Lower leg skin (tissue), 4 donors: ENCODE results near the gene ITPA. TPM values are rescaled to one million over a fixed set of nuclear protein-coding genes. Genes with fewer than 3 reads are reported as not detected.
A peak's percentile ranks its signal among the peaks of the same experiment; 100 is the strongest.

Experiments used
- DNase-seq, 2 donors: peaks; one replicate each; pipeline ENCODE4 v3.0.0-alpha.2; 2019; ENCODE audit warnings: low spot score in 2 of 2
- H3K4me3 ChIP-seq: fragments of 200-600 bp; sonication (generic); 2 replicates; pipeline ENCODE4 v1.5.1; 2017; ENCODE audit warnings: mild to moderate bottlenecking, low read depth; ENCODE audit not compliant: poor library complexity, severe bottlenecking
- POLR2A ChIP-seq, 2 donors: fragments of 450-650 bp; IDR thresholded peaks; one replicate each; pipeline ENCODE4 v1.6.1; 2016 to 2017; ENCODE audit warnings: antibody characterized with exemption in 2 of 2, mild to moderate bottlenecking in 1 of 2, moderate library complexity in 1 of 2
- WGBS, 2 donors: methylation state at CpG; one replicate each; pipeline ENCODE4 v1.1.5; 2018; 5-methylcytosine and 5-hydroxymethylcytosine counted together
- intact Hi-C: fragments of 100-400 bp; cut with DNase I; formaldehyde crosslinking; loops from one replicate; pipeline ENCODE4 v1.15.0; 2023; ENCODE audit warnings: low total_unique reads
- total RNA-seq, 4 donors: library from RNA; depleted of rRNA; stranded (reverse); fragments of >200 nt; gene quantifications; one replicate each; pipeline ENCODE4 v1.1.0, GENCODE V29; 2016
- TF ChIP-seq, protein P1 (sequence below), 3 donors: fragments of 450-650 bp; IDR thresholded peaks; one replicate each; pipeline ENCODE4 v1.5.1; 2016; ENCODE audit warnings: antibody characterized with exemption in 3 of 3, mild to moderate bottlenecking in 3 of 3, moderate library complexity in 2 of 3

The ITPA gene
- total RNA-seq, 4 donors from 2014 or later = 39.3 to 55.8 (median 46.8) TPM

DNA sequence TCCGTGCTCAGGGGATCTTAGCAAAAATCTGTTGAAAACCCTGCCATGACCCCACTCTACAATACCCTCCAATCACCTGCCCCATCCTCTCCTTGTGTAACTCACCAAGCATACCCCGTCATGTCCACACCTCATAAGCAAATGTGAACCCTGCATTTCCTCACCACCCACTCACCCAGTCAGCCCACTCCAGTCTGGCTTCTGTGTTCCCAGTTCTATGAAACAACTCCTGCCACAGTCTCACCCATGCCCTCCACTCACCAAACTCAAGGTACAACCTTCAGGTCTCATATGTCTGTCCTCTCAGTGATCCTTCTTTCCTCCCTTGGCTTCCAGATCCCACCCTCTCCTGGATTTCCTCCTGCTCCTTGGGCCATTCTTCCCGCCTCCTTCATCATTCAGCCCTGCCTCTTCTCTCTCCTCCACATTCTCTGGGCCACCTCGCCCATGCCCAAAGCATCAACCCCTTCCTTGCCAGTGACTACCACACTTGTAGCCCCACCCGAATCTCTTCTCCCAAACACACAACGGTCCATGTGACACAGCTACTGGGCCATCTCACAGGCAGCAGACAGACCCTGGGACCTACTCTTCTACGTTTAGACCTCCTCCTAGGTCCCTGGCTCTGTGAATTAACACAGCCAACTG, 13.6 kb upstream of the ITPA start:
- WGBS, 2 donors = 85 to 89% methylated on average over 7 of the region's 7 CpGs
- H3K4me3 ChIP-seq = no peak overlapping the region
- intact Hi-C loops = no loop called here
- TF ChIP-seq POLR2A (IDR thresholded peaks at IDR 0.05) = no peak
- TF ChIP-seq, protein P1, sequence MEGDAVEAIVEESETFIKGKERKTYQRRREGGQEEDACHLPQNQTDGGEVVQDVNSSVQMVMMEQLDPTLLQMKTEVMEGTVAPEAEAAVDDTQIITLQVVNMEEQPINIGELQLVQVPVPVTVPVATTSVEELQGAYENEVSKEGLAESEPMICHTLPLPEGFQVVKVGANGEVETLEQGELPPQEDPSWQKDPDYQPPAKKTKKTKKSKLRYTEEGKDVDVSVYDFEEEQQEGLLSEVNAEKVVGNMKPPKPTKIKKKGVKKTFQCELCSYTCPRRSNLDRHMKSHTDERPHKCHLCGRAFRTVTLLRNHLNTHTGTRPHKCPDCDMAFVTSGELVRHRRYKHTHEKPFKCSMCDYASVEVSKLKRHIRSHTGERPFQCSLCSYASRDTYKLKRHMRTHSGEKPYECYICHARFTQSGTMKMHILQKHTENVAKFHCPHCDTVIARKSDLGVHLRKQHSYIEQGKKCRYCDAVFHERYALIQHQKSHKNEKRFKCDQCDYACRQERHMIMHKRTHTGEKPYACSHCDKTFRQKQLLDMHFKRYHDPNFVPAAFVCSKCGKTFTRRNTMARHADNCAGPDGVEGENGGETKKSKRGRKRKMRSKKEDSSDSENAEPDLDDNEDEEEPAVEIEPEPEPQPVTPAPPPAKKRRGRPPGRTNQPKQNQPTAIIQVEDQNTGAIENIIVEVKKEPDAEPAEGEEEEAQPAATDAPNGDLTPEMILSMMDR (IDR thresholded peaks at IDR 0.05) = no peak
- no peak for DNase-seq

DNA sequence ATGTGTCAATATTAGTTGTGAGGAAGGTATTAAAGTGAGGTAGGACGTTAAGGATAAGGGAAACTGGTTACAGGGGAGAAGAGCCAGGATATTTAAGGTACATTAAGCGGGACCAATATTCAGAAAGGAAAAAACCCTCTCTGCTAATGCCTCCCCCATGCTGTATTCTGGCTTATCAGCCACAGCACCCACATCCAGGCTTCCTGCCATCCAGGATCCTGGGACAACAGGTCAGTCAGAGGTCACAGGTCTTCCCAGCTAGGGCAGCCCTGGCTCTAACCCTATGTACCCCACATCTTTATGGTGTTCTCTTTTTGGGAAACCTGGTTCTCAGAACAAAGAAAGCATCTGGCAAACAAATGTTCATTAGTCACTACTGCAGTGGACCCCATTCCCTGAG, 10.1 kb upstream of the ITPA start:
- TF ChIP-seq, protein P1 (IDR thresholded peaks at IDR 0.05) = no peak
- TF ChIP-seq POLR2A (IDR thresholded peaks at IDR 0.05) = no peak
- 60 to 68% methylated on average over 2 of the region's 2 CpGs for WGBS, 2 donors
- intact Hi-C loops = no loop called here
- no peak overlapping the region for H3K4me3 ChIP-seq
- DNase-seq = no peak

DNA sequence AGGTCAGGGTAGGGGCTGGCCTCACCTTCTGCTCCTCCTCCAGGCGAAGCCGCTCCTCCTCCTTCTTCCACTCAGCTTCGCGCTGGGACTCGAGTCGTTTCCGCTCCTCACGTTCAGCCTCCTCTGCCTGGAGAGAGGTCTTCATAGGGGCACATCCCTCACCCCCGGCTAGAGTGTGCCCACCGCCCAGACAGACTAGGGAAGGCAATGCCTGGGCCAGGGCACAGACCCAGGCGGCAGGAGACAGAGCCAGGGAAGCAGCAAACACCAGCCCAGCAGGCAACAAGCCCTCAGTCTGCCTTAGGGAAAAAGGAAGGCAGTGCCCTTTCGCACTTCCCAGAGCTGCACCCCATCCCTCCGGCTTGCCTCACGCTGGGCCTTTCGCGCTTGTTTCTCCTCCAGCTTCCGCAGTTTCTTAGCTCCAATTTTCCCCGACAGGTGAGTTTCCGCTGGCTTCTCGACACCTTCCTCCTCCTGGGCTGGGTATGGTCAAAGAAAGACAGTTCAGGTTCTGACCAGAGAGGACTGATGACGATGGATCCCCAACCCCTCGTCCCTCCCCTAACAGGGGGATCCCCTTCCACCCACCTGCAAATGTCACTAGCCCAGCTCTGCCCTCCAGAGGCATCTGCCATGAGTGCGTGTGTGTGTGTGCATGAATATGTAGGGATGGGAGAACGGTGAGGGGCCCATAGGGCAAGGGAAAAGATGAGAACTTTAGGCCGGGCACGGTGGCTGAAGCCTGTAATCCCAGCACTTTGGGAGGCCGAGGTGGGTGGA, 9.1 kb upstream of the ITPA start:
- DNase-seq = no peak
- no peak overlapping the region for H3K4me3 ChIP-seq
- WGBS, 2 donors = 93% methylated on average over 27 of the region's 27 CpGs
- intact Hi-C loops = no loop called here
- TF ChIP-seq POLR2A (IDR thresholded peaks at IDR 0.05) = no peak
- TF ChIP-seq, protein P1 (IDR thresholded peaks at IDR 0.05) = no peak

DNA sequence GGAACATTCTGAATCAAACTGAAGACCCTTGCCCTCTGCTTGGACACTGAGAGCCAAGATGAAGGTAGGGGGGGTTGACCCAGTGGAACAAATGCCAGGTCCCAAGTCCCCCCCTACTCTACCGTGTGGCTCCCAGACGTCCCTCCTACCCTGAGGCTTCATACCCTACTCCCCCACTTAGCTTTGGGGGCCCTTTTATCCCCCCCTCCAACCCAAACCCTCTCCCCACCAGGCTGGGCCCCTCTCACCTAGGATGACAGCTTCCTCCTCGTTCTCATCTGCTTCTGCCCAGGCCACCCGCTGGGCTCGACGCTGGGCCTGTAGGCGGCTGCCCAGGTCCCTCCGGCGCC, 6.4 kb upstream of the ITPA start:
- no peak for TF ChIP-seq POLR2A (IDR thresholded peaks at IDR 0.05)
- TF ChIP-seq, protein P1 (IDR thresholded peaks at IDR 0.05) = no peak
- intact Hi-C loops = no loop called here
- 24 to 46% methylated on average over 9 of the region's 9 CpGs for WGBS, 2 donors
- no peak overlapping the region for H3K4me3 ChIP-seq
- DNase-seq = no peak

DNA sequence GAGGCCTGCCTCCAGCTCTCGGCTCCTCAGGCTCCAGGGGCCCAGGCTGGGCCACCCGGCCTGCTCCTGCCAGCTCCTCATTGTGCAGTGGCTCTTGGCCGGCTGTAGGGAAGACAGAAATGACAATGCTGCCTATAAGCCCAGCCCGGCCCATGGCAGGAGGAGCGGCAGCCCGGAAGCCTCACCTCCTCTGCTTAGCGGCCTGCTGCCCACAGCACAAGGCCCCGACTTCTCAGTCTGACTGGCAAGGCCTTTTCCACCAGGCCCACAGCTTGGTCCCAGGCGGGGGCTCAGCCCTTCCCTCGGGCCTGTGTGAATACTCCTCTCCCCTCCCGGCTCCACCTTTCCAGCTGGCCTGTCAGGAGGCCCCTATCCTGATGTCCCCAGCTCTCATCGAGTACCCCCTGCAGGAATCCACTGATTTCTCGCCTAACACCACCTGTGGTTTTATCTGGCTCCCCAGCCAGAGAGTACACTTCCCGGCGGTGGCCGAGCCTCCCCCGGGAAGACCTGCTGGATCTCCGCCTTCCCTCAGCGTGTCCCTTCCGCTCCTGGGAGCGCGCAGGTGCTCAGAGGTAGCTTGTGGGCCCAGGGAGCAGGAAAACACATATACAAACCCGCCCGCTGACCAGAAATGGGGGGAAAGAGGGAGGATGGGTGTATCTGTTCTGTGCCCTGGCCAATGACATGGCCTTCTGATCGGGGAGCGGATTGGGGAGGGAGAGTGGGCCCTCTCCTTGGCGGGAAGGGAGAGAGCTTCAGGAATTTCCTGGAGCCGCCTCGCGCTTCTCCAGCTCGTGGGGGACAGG, 5.8 kb upstream of the ITPA start:
- DNase-seq = no peak
- peak overlapping the region; percentile 85 for H3K4me3 ChIP-seq
- intact Hi-C loops = no loop called here
- TF ChIP-seq, protein P1 (IDR thresholded peaks at IDR 0.05) = no peak
- TF ChIP-seq POLR2A (IDR thresholded peaks at IDR 0.05) = no peak
- 6 to 11% methylated on average over 26 to 31 of the region's 31 CpGs for WGBS, 2 donors
